OCI-LY1 (cell line): ENCODE measurements around the gene LRRC4.

Experiments
- EZH2 ChIP-seq: fragments of 200-600 bp; sonication (generic), shearing (Covaris generic); IDR thresholded peaks from 2 replicates; pipeline ENCODE4 v1.8.0; 2017; ENCODE audit warnings: borderline replicate concordance, mixed run types, mild to moderate bottlenecking, antibody characterized with exemption, low read length, moderate library complexity, mixed read lengths
- TF ChIP-seq, protein P1 (sequence below): fragments of 200-600 bp; sonication (generic), shearing (Covaris generic); IDR thresholded peaks from 2 replicates; pipeline ENCODE4 v1.5.1; 2017; ENCODE audit warnings: mild to moderate bottlenecking, antibody characterized with exemption, low read length, moderate library complexity, mixed read lengths

GRCh38 chr7:128005117-128005516 is 26.1 kb downstream of the LRRC4 start:
- TF ChIP-seq, protein P1, sequence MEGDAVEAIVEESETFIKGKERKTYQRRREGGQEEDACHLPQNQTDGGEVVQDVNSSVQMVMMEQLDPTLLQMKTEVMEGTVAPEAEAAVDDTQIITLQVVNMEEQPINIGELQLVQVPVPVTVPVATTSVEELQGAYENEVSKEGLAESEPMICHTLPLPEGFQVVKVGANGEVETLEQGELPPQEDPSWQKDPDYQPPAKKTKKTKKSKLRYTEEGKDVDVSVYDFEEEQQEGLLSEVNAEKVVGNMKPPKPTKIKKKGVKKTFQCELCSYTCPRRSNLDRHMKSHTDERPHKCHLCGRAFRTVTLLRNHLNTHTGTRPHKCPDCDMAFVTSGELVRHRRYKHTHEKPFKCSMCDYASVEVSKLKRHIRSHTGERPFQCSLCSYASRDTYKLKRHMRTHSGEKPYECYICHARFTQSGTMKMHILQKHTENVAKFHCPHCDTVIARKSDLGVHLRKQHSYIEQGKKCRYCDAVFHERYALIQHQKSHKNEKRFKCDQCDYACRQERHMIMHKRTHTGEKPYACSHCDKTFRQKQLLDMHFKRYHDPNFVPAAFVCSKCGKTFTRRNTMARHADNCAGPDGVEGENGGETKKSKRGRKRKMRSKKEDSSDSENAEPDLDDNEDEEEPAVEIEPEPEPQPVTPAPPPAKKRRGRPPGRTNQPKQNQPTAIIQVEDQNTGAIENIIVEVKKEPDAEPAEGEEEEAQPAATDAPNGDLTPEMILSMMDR: no peak
- no peak for TF ChIP-seq EZH2
